Dermis microvascular lymphatic vessel endothelial cell (primary cell): ENCODE results near the gene HABP2. TPM values are rescaled to one million over a fixed set of nuclear protein-coding genes. Genes with fewer than 3 reads are reported as not detected.
A peak's percentile ranks its signal among the peaks of the same experiment; 100 is the strongest.

ENCODE experiments used
- DNase-seq, 2 donors: peaks; one replicate each; pipeline versions ENCODE4 v3.0.0 to v3.0.0-alpha.2; 2010; ENCODE audit warnings: low read depth in 2 of 2
- total RNA-seq: library from RNA; depleted of rRNA; stranded (reverse); fragments of >200 nt; gene quantifications from 2 replicates; pipeline ENCODE4 v1.2.1, GENCODE V29; 2014

The HABP2 gene
- total RNA-seq, 1 donor from 2014 or later = not detected

GRCh38 chr10:113557424-113557862, 4.6 kb downstream of the HABP2 start:
- peak; percentile 64 to 88 for DNase-seq

GRCh38 chr10:113557903-113558321, 5.1 kb downstream of the HABP2 start:
- DNase-seq = peak in 1 of 2 donors; percentile 9

- no peak for DNase-seq
Observed at GRCh38 chr10:113560071-113560470, 7.2 kb downstream of the HABP2 start.

- DNase-seq = no peak
Observed at GRCh38 chr10:113561214-113561613, 8.4 kb downstream of the HABP2 start.

GRCh38 chr10:113562069-113562468, 9.2 kb downstream of the HABP2 start:
- no peak for DNase-seq

- no peak for DNase-seq
Observed at GRCh38 chr10:113562704-113563103, 9.9 kb downstream of the HABP2 start.

- DNase-seq = peak; percentile 28 to 70
Observed at GRCh38 chr10:113563306-113564088, 10.6 kb downstream of the HABP2 start.

- no peak for DNase-seq
Observed at GRCh38 chr10:113565364-113565763, 12.5 kb downstream of the HABP2 start.

GRCh38 chr10:113566888-113567287, 14.0 kb downstream of the HABP2 start:
- no peak for DNase-seq

- no peak for DNase-seq
Observed at GRCh38 chr10:113569576-113569975, 16.7 kb downstream of the HABP2 start.

GRCh38 chr10:113572520-113573290, 19.9 kb downstream of the HABP2 start:
- no peak for DNase-seq

GRCh38 chr10:113573368-113573767, 20.5 kb downstream of the HABP2 start:
- no peak for DNase-seq

- DNase-seq = peak; percentile 12 to 31
Observed at GRCh38 chr10:113576852-113577251, 24.0 kb downstream of the HABP2 start.

GRCh38 chr10:113578773-113579172, 25.9 kb downstream of the HABP2 start:
- no peak for DNase-seq

GRCh38 chr10:113581092-113581491, 28.2 kb downstream of the HABP2 start:
- DNase-seq = no peak

GRCh38 chr10:113583571-113583970, 30.7 kb downstream of the HABP2 start:
- DNase-seq = no peak

GRCh38 chr10:113585949-113586348, 33.1 kb downstream of the HABP2 start:
- DNase-seq = no peak

- no peak for DNase-seq
Observed at GRCh38 chr10:113589201-113589770, 36.4 kb downstream of the HABP2 start.

GRCh38 chr10:113590581-113590980, 37.7 kb downstream of the HABP2 start:
- no peak for DNase-seq

- DNase-seq = no peak
Observed at GRCh38 chr10:113592380-113592779, 39.5 kb downstream of the HABP2 start.

GRCh38 chr10:113594652-113595051, 41.8 kb downstream of the HABP2 start:
- no peak for DNase-seq

GRCh38 chr10:113600569-113600968, 47.7 kb downstream of the HABP2 start:
- DNase-seq = no peak
